GM23338 (cell line): ENCODE measurements around the gene KIAA1549.
"Not testable (repeated sequence)": the region's sequence is repeated elsewhere in the genome, so short reads cannot be mapped to it uniquely, and the experiment has no call there.

Experiments
- CTCF ChIP-seq, 2 experiments: fragments of 200-600 bp in 1 of 2; sonication (generic) in 1 of 2; conservative IDR thresholded peaks; 2 replicates each; pipeline versions ENCODE4 v1.5.1 to v1.6.1; 2016 to 2017; ENCODE audit warnings: antibody characterized with exemption in 2 of 2, low read depth in 2 of 2, mild to moderate bottlenecking in 2 of 2, moderate library complexity in 1 of 2
- EZH2 ChIP-seq: fragments of 200-600 bp; sonication (generic); IDR thresholded peaks from one replicate; pipeline ENCODE4 v1.8.0; 2017; ENCODE audit warnings: antibody characterized with exemption, mild to moderate bottlenecking, low read depth; ENCODE audit not compliant: unreplicated experiment

GRCh38 chr7:138811327-138811726 lies 169.9 kb downstream of the KIAA1549 start:
- not testable (repeated sequence) for TF ChIP-seq EZH2; CTCF (conservative IDR thresholded peaks at IDR 0.05; ENCODE audit: low read depth in 2 of 2)
